Smooth muscle cell (in vitro differentiated cells): ENCODE measurements around the gene PFKP. TPM values are rescaled to one million over a fixed set of nuclear protein-coding genes. Genes with fewer than 3 reads are reported as not detected.
"Not testable (repeated sequence)": the region's sequence is repeated elsewhere in the genome, so short reads cannot be mapped to it uniquely, and the experiment has no call there.

Source experiments
- DNase-seq: peaks from one replicate; lab custom pipeline; 2025; ENCODE audit not compliant: unreplicated experiment; lab: John Stamatoyannopoulos, UW
- H2AFZ ChIP-seq: fragments of 200-600 bp; sonication (generic); 2 replicates; pipeline ENCODE4 v1.6.0; 2016; ENCODE audit warnings: antibody characterized with exemption, low read depth, mild to moderate bottlenecking
- H3F3A ChIP-seq: fragments of 200-600 bp; sonication (generic); 2 replicates; pipeline ENCODE4 v1.6.0; 2017; ENCODE audit warnings: antibody characterized with exemption, low read depth
- H3K27ac ChIP-seq: fragments of 200-600 bp; sonication (generic); 2 replicates; pipeline ENCODE4 v1.5.1; 2016; ENCODE audit warnings: low read depth, mild to moderate bottlenecking
- H3K27me3 ChIP-seq: fragments of 200-600 bp; sonication (generic); 2 replicates; pipeline ENCODE4 v1.6.1; 2016; ENCODE audit warnings: low read depth, mild to moderate bottlenecking
- H3K36me3 ChIP-seq: fragments of 200-600 bp; sonication (generic); 2 replicates; pipeline ENCODE4 v1.5.1; 2016; ENCODE audit warnings: low read depth
- H3K4me1 ChIP-seq: fragments of 200-600 bp; sonication (generic); 2 replicates; pipeline ENCODE4 v1.5.1; 2016; ENCODE audit warnings: low read depth
- H3K4me2 ChIP-seq: fragments of 200-600 bp; sonication (generic); 2 replicates; pipeline ENCODE4 v1.6.0; 2016; ENCODE audit warnings: mild to moderate bottlenecking
- H3K4me3 ChIP-seq: fragments of 200-600 bp; sonication (generic); 2 replicates; pipeline ENCODE4 v1.5.1; 2016; ENCODE audit warnings: mild to moderate bottlenecking
- H3K79me2 ChIP-seq: fragments of 200-600 bp; sonication (generic); 2 replicates; pipeline ENCODE4 v1.6.0; 2016; ENCODE audit warnings: low read depth, mild to moderate bottlenecking
- H3K9ac ChIP-seq: fragments of 200-600 bp; sonication (generic); 2 replicates; pipeline ENCODE4 v1.6.0; 2016; ENCODE audit warnings: low read depth
- H3K9me3 ChIP-seq: fragments of 200-600 bp; sonication (generic); replicated peaks from 2 replicates; pipeline ENCODE4 v1.5.1; 2016; ENCODE audit warnings: low read depth
- H4K20me1 ChIP-seq: fragments of 200-600 bp; sonication (generic); 2 replicates; pipeline ENCODE4 v1.6.0; 2016; ENCODE audit warnings: low read depth
- CTCF ChIP-seq: fragments of 200-600 bp; sonication (generic); IDR thresholded peaks from 2 replicates; pipeline ENCODE4 v1.5.1; 2017; ENCODE audit warnings: borderline replicate concordance, mild to moderate bottlenecking, antibody characterized with exemption; ENCODE audit not compliant: insufficient read depth, poor library complexity, severe bottlenecking
- WGBS: methylation state at CpG from one replicate; pipeline ENCODE4 v1.1.7; 2016; ENCODE audit warnings: low lambda C conversion rate; 5-methylcytosine and 5-hydroxymethylcytosine counted together
- polyA plus RNA-seq: library from polyadenylated mRNA; unstranded; fragments of >200 nt; fragmentation: Nextera tagmentation; extraction: Ambion mirVana; gene quantifications from 2 replicates; pipeline ENCODE4 v1.2.1, GENCODE V29; 2016
- total RNA-seq: library from RNA; depleted of rRNA; stranded (reverse); fragments of >200 nt; gene quantifications from 2 replicates; pipeline ENCODE4 v1.2.3, GENCODE V29; 2014

PFKP gene
- total and polyA plus RNA-seq, 2 experiments from 2014 or later, result 178 to 203 TPM

DNA sequence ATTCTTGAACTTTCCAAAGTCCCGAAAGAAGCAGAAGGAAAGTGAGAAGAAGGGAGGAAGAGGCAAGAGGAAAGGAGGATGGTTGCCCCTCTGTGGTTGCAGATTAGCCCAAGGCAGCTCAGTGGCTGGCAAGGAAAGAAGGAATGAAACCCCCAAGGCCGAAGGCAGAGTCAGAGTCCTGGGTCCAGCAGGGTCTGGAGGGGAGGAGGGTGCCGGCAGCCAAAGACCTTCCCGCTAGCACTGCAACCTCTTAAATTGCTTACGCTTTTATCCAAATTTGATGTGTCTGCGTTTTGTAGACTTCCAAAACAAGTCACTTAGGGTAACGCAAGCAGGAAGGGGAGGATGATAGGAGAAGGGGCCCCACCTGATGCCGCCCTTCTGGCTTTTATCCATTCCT, 7.4 kb upstream of the PFKP start:
- H3K4me3 ChIP-seq, result no peak overlapping the region
- H3K79me2 ChIP-seq, result no peaks in the 10 kb centered on the region
- no peaks in the 10 kb centered on the region for H3K27me3 ChIP-seq
- H2AFZ ChIP-seq, result no peak overlapping the region
- DNase-seq, result no peak
- H3K27ac ChIP-seq, result no peak overlapping the region
- H3K9ac ChIP-seq, result no peak overlapping the region
- no peaks in the 10 kb centered on the region for H4K20me1 ChIP-seq
- H3K9me3 ChIP-seq, result no peaks in the 10 kb centered on the region
- 89% methylated on average over 8 of the region's 8 CpGs for WGBS
- H3K36me3 ChIP-seq, result no peaks in the 10 kb centered on the region
- peaks cover 7% of the 10 kb centered on the region for H3F3A ChIP-seq
- TF ChIP-seq CTCF, result no peak
- no peak overlapping the region for H3K4me2 ChIP-seq
- peaks cover 4% of the 10 kb centered on the region for H3K4me1 ChIP-seq

DNA sequence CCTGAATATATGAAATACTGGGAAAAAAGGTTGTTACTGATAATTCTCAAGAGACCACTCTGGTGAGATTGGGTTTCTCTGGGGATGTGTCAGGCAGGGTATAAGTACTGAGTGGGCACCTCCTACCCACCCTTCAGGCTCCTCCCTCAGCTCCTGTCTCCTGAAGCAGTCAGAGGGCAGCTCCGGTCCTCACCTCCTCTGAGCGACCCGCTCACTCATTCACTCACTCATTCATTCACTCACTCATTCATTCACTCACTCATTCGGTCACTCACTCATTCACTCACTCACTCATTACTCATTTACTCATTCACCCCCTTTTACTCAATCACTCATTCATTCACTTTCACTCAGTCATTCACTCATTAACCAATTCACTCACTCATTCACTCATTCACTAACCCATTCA, 6.9 kb upstream of the PFKP start:
- WGBS, result 96% methylated on average over 4 of the region's 4 CpGs
- Histone ChIP-seq H3K27me3 (no peaks in the 10 kb centered on the region), H3K9ac (no peak overlapping the region), H4K20me1 (no peaks in the 10 kb centered on the region), H3K4me3 (no peak overlapping the region), H3K27ac (no peak overlapping the region), H2AFZ (no peak overlapping the region), H3K4me2 (no peak overlapping the region), H3K36me3 (no peaks in the 10 kb centered on the region), H3F3A (peaks cover 7% of the 10 kb centered on the region), H3K79me2 (no peaks in the 10 kb centered on the region), H3K9me3 (no peaks in the 10 kb centered on the region), H3K4me1 (peaks cover 4% of the 10 kb centered on the region)
- TF ChIP-seq CTCF, result no peak
- no peak for DNase-seq

GRCh38 chr10:3061323-3061898, 5.9 kb upstream of the PFKP start:
- not testable (repeated sequence) for H3K9me3 ChIP-seq

GRCh38 chr10:3062502-3063186, 4.7 kb upstream of the PFKP start:
- no peak for TF ChIP-seq CTCF
- Histone ChIP-seq H3K27ac (no peak overlapping the region), H3K4me2 (no peak overlapping the region), H3K9ac (no peak overlapping the region), H3K4me1 (no peaks in the 10 kb centered on the region), H4K20me1 (no peaks in the 10 kb centered on the region), H3K36me3 (no peaks in the 10 kb centered on the region), H3K27me3 (no peaks in the 10 kb centered on the region), H3K79me2 (no peaks in the 10 kb centered on the region), H3F3A (peaks cover 7% of the 10 kb centered on the region), H3K4me3 (no peak overlapping the region), H2AFZ (no peak overlapping the region), H3K9me3 (no peaks in the 10 kb centered on the region)
- DNase-seq, result no peak
- WGBS, result 95% methylated on average over 6 of the region's 6 CpGs

More at GRCh38 chr10:3061323-3061898, 5.9 kb upstream of the PFKP start:
- not testable (repeated sequence) for H4K20me1 ChIP-seq, DNase-seq, H3K36me3 ChIP-seq, H3K4me1 ChIP-seq, H3K27ac ChIP-seq, H3K79me2 ChIP-seq, H3K4me3 ChIP-seq, H3F3A ChIP-seq, H3K27me3 ChIP-seq, H3K9ac ChIP-seq
- H2AFZ ChIP-seq, result peak overlapping the region; percentile 75
- 37% methylated on average over 6 of the region's 6 CpGs for WGBS
- H3K4me2 ChIP-seq, result peak overlapping the region; percentile 57
